Muscle layer of colon (tissue), 2 donors: ENCODE data around the gene FSIP1.

Experiments used
- H3K27ac ChIP-seq: one replicate; pipeline ENCODE4 v1.7.0; 2013; ENCODE audit warnings: low read depth, mild to moderate bottlenecking, low read length, moderate library complexity
- H3K27me3 ChIP-seq, 2 donors: one replicate each; pipeline ENCODE4 v1.7.0; 2013; ENCODE audit warnings: low read length in 2 of 2, mild to moderate bottlenecking in 2 of 2; ENCODE audit not compliant: insufficient read depth in 2 of 2, control insufficient read depth in 1 of 2
- H3K36me3 ChIP-seq: one replicate; pipeline ENCODE4 v1.7.0; 2013; ENCODE audit warnings: mild to moderate bottlenecking, low read length; ENCODE audit not compliant: insufficient read depth
- H3K4me1 ChIP-seq: one replicate; pipeline ENCODE4 v1.7.0; 2013; ENCODE audit warnings: mild to moderate bottlenecking, low read length; ENCODE audit not compliant: insufficient read depth
- H3K4me3 ChIP-seq, 2 donors: one replicate each; pipeline ENCODE4 v1.7.0; 2013; ENCODE audit warnings: low read length in 2 of 2, low read depth in 1 of 2, mild to moderate bottlenecking in 1 of 2, moderate library complexity in 1 of 2
- H3K9ac ChIP-seq: one replicate; pipeline ENCODE4 v1.7.0; 2013; ENCODE audit warnings: low read length
- H3K9me3 ChIP-seq: one replicate; pipeline ENCODE4 v1.7.0; 2013; ENCODE audit warnings: mild to moderate bottlenecking, low read length
- donor health status: abdominal sarcoma.
- donor health status: Adenocarcinoma of cecum.

The FSIP1 gene

GRCh38 chr15:39609166-39609916, 173.3 kb downstream of the FSIP1 start:
- Histone ChIP-seq H3K36me3 (no peaks in the 10 kb centered on the region), H3K9ac (no peak overlapping the region), H3K27ac (no peak overlapping the region), H3K4me1 (no peaks in the 10 kb centered on the region), H3K4me3 (no peak overlapping the region), H3K27me3 (no peaks in the 10 kb centered on the region), H3K9me3 (peaks cover 4% of the 10 kb centered on the region)

DNA sequence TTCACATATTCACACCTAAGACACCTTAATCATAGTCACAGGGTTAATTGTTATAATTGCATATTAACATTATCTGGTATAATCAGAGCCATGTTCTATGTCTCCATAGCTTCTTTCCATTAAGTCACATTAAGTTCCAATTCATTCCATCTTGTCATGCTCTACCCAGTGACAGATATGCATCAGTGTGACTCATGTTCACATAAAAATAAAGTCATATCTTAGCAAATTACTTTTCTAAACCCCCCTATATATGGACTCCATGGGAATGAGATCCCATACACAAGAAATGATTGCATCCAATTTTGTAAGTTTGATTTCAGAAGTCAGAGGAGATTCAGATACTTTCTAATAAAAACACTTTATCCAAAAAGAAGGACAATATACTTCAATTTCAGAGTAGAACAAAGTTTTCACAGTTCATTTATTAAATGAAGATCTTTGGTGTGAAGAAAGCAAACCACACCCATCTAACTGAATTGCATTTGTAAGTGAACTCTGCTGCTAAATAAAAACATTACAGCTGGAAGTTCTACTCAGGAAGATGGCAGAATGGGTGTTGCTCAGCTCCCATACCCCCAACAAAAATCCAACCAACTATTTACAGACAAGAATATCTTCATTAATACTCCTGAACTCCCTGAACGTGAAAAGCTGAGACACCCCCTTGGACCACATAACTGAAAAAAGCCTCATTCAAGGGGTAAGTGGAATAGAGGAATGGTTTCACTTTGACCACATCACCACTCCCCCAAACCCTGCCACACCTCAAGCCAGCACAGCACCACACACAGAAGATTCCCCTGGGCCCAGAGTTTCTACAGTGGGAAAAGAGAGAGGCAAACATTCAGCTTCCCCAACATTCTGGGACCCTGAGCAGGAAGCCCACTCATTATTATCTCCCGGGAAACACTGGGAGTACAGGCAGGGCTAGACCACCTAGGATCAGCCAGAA, 174.2 kb downstream of the FSIP1 start:
- Histone ChIP-seq H3K27ac (no peak overlapping the region), H3K27me3 (no peaks in the 10 kb centered on the region), H3K36me3 (no peaks in the 10 kb centered on the region), H3K9me3 (peaks cover 4% of the 10 kb centered on the region), H3K9ac (no peak overlapping the region), H3K4me1 (no peaks in the 10 kb centered on the region), H3K4me3 (no peak overlapping the region)

DNA sequence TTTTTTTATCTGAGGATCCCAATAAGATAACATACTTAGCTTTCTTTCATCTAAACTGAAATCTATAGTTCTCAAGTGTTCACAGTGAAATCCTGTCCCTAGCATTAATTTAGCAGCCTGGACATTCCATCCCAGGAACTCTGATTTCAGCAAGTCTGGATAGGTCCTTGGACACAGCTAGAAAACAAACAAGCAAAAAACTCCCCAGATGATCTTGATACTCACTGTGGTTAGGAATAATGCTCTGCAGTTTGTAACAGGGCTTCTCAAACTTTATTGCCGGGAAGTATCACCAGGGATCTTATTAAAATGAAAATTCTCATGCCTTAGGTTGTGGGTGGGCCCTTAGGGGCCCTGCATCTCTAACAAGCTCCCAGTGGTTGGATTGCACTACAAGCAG, 177.5 kb downstream of the FSIP1 start:
- no peaks in the 10 kb centered on the region for H3K36me3 ChIP-seq
- no peak overlapping the region for H3K9ac ChIP-seq
- no peaks in the 10 kb centered on the region for H3K4me1 ChIP-seq
- no peak overlapping the region for H3K27ac ChIP-seq
- no peaks in the 10 kb centered on the region for H3K9me3 ChIP-seq
- H3K4me3 ChIP-seq = no peak overlapping the region
- H3K27me3 ChIP-seq = no peaks in the 10 kb centered on the region

DNA sequence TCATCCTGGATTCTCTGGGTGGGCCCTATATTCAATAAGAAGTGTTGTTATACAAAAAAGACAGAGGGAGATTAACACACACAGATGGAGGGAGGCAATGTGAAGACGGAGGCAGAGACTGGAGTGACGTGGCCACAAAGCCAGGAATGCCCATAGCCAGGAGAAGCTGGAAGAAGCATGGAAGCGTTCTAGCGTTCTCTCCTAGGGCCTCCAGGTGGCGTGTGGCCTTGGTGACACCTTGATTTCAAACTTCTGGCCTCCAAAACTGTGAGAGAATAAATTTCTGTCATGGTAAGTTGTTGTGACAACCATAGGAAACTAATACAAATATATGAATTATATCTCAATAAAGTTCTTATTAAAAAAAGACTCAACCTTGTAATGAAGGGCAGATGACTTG, 180.5 kb downstream of the FSIP1 start:
- no peak overlapping the region for H3K27ac ChIP-seq
- H3K9me3 ChIP-seq = no peaks in the 10 kb centered on the region
- no peak overlapping the region for H3K4me3 ChIP-seq
- no peaks in the 10 kb centered on the region for H3K27me3 ChIP-seq
- H3K4me1 ChIP-seq = peaks cover 7% of the 10 kb centered on the region
- no peaks in the 10 kb centered on the region for H3K36me3 ChIP-seq
- no peak overlapping the region for H3K9ac ChIP-seq

- Histone ChIP-seq H3K4me1 (peaks cover 11% of the 10 kb centered on the region), H3K27ac (no peak overlapping the region), H3K4me3 (no peak overlapping the region), H3K9me3 (no peaks in the 10 kb centered on the region), H3K36me3 (peaks cover 19% of the 10 kb centered on the region), H3K27me3 (no peaks in the 10 kb centered on the region), H3K9ac (no peak overlapping the region)
Observed at GRCh38 chr15:39599871-39600270, 182.8 kb downstream of the FSIP1 start.

DNA sequence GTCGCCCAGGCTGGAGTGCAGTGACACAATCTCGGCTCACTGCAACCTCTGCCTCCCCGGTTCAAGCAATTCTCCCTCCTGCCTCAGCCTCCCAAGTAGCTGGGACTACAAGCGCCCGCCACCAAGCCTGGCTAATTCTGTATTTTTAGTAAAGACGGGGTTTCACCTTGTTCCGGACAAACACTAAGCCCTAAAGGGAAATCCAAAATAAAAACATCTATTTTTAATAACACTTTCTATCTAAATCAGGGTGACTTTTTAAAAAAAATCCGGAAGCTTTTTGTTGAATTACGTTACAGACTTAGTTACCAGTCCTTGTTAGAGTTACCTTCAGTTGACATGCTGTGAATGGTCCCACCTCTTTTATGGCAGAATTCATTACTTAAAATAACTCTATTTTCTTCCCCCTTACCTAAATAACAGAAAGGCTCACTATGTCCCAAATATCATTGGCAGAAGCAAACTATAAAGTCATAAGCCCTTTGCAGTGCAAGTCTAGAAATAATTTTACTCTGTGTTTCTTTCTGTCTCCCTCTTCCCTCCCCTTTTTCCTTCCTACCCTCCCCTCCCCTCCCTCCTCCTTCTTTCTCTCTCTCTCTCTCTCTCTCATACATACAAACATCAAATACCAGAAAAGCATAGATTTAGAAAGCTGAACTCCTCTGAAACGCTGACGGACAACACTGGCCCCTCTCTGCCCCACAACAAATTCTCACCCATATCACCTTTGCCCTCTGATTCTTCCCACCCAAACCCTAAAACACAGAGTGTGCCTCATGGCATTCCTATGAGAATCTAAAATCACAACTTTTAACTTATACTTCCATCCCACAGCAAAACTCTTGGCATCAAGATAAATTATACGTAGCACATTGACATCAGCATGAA, 183.4 kb downstream of the FSIP1 start:
- no peaks in the 10 kb centered on the region for H3K9me3 ChIP-seq
- H3K36me3 ChIP-seq = peaks cover 26% of the 10 kb centered on the region
- no peak overlapping the region for H3K4me3 ChIP-seq
- H3K4me1 ChIP-seq = peaks cover 13% of the 10 kb centered on the region
- no peak overlapping the region for H3K27ac ChIP-seq
- no peak overlapping the region for H3K9ac ChIP-seq
- no peaks in the 10 kb centered on the region for H3K27me3 ChIP-seq

DNA sequence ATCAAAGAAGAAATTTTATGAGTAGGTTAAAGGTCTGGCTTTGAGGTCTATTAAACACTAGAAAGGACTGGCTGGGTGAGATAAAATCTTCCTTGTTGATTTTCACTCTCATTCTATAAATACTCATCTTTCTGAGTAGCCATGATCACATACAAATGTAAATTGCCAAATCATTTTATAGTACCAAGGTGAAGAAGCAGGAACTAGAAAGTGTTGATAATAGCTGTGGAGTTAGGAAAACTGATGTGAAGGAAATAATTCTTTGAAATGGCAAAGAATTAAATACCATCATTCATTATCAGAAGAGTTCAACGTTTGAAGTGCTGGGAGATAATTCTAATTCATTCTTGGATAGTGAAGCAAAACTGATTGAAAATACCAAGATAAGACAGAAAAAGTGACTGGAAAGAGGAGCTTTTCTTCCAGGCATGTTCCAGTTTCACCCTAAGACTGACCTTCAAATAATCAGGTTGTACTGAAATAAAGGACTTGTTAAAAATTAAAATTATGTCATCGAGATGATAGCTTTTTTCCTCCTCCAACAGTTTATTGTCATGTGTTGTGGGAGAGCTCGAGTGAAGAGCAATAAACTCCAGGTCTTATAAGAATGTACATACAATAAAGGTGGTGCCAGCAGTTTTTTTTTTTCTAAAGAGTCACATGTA, 184.3 kb downstream of the FSIP1 start:
- Histone ChIP-seq H3K9ac (no peak overlapping the region), H3K27ac (peak overlapping the region; percentile 3), H3K36me3 (peaks cover 34% of the 10 kb centered on the region), H3K4me1 (peaks cover 22% of the 10 kb centered on the region), H3K27me3 (no peaks in the 10 kb centered on the region), H3K9me3 (no peaks in the 10 kb centered on the region), H3K4me3 (no peak overlapping the region)

DNA sequence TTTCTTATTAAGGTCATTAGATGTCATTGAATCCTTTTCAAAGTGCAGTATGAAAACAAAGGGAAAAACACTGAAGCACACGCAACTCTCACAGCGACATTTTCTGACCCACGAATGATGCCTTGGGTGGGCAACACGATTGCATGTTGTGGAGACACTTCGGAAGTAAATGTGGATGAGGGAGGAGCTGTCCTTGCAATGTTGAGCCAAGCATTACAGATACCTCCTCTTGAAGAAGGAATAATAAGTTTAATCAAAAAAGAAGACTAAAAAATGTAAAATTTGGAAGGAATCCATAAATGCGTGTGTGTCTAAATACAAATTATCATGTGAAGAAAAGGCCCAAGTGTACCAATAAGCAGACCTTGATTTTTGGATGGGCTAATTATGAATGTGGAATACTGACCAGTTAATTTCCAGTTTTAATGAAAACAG, 184.9 kb downstream of the FSIP1 start:
- Histone ChIP-seq H3K9me3 (no peaks in the 10 kb centered on the region), H3K4me1 (peaks cover 23% of the 10 kb centered on the region), H3K27ac (no peak overlapping the region)

GRCh38 chr15:39597336-39597735, 185.3 kb downstream of the FSIP1 start:
- Histone ChIP-seq H3K4me3 (no peak overlapping the region), H3K27me3 (no peaks in the 10 kb centered on the region), H3K9me3 (no peaks in the 10 kb centered on the region), H3K27ac (no peak overlapping the region), H3K9ac (no peak overlapping the region), H3K36me3 (peaks cover 44% of the 10 kb centered on the region), H3K4me1 (peaks cover 23% of the 10 kb centered on the region)

More for the DNA sequence above, 184.9 kb downstream of the FSIP1 start:
- H3K36me3 ChIP-seq = peaks cover 40% of the 10 kb centered on the region
- H3K9ac ChIP-seq = no peak overlapping the region
- no peaks in the 10 kb centered on the region for H3K27me3 ChIP-seq
- no peak overlapping the region for H3K4me3 ChIP-seq

DNA sequence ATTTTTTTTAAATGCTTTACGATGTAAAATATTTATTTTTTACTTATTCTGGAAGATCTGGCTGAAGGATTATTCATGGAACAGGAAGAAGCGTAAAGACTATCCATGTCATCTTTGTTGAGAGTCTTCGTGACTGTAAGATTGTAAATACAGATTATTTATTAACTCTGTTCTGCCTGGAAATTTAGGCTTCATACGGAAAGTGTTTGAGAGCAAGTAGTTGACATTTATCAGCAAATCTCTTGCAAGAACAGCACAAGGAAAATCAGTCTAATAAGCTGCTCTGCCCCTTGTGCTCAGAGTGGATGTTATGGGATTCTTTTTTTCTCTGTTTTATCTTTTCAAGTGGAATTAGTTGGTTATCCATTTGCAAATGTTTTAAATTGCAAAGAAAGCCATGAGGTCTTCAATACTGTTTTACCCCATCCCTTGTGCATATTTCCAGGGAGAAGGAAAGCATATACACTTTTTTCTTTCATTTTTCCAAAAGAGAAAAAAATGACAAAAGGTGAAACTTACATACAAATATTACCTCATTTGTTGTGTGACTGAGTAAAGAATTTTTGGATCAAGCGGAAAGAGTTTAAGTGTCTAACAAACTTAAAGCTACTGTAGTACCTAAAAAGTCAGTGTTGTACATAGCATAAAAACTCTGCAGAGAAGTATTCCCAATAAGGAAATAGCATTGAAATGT, 186.1 kb downstream of the FSIP1 start:
- Histone ChIP-seq H3K4me1 (peaks cover 25% of the 10 kb centered on the region), H3K4me3 (no peak overlapping the region), H3K36me3 (peaks cover 53% of the 10 kb centered on the region), H3K9ac (no peak overlapping the region), H3K9me3 (no peaks in the 10 kb centered on the region), H3K27ac (no peak overlapping the region), H3K27me3 (no peaks in the 10 kb centered on the region)
